ENCODE measurements around the gene TTC6. TPM values are rescaled to one million over a fixed set of nuclear protein-coding genes. Genes with fewer than 3 reads are reported as not detected.

Gene TTC6
- polyA plus RNA-seq, 1 donor from 2014 or later: not detected

GRCh38 chr14:37584211-37585100, 11.0 kb upstream of the TTC6 start:
- no peaks in the 10 kb centered on the region for H3K9me2 ChIP-seq (ENCODE audit: insufficient read depth, low read length)
- no peaks in the 10 kb centered on the region for H3K79me2 ChIP-seq (replicated peaks; ENCODE audit: insufficient read depth, low read length)
- no peak overlapping the region for H3K9ac ChIP-seq (ENCODE audit: low read length)
- H3K4me2 ChIP-seq (ENCODE audit: low read length): no peak overlapping the region
- peaks cover 100% of the 10 kb centered on the region for H3K27me3 ChIP-seq (ENCODE audit: insufficient read depth, low read depth, low read length)
- TF ChIP-seq TAF1 (IDR thresholded peaks at IDR 0.05; ENCODE audit: low read depth) (no peak), EZH2 (IDR thresholded peaks at IDR 0.05; ENCODE audit: borderline replicate concordance, insufficient read depth, low read length, poor library complexity, severe bottlenecking) (peak; percentile 95)
- H3K4me3 ChIP-seq (ENCODE audit: low read length): no peak overlapping the region
- H3K36me3 ChIP-seq (ENCODE audit: insufficient read depth, low read length): no peaks in the 10 kb centered on the region
- H3K27ac ChIP-seq (ENCODE audit: low read length): no peak overlapping the region
- no peaks in the 10 kb centered on the region for H3F3A ChIP-seq (ENCODE audit: insufficient read depth, low read length, poor library complexity, severe bottlenecking)
- H2AFZ ChIP-seq (ENCODE audit: low read depth, low read length): no peak overlapping the region
- no peaks in the 10 kb centered on the region for H3K9me3 ChIP-seq (ENCODE audit: low read length)
- no peaks in the 10 kb centered on the region for H4K20me1 ChIP-seq (ENCODE audit: insufficient read depth)

GRCh38 chr14:37585101-37585511, 10.3 kb upstream of the TTC6 start:
- no peaks in the 10 kb centered on the region for H3K36me3 ChIP-seq (ENCODE audit: insufficient read depth, low read length)
- no peak overlapping the region for H3K4me3 ChIP-seq (ENCODE audit: low read length)
- H2AFZ ChIP-seq (ENCODE audit: low read depth, low read length): no peak overlapping the region
- H3K79me2 ChIP-seq (replicated peaks; ENCODE audit: insufficient read depth, low read length): no peaks in the 10 kb centered on the region
- no peak overlapping the region for H3K4me2 ChIP-seq (ENCODE audit: low read length)
- H3K27ac ChIP-seq (ENCODE audit: low read length): no peak overlapping the region
- no peaks in the 10 kb centered on the region for H3K9me2 ChIP-seq (ENCODE audit: insufficient read depth, low read length)
- no peaks in the 10 kb centered on the region for H3K9me3 ChIP-seq (ENCODE audit: low read length)
- no peaks in the 10 kb centered on the region for H4K20me1 ChIP-seq (ENCODE audit: insufficient read depth)
- H3K27me3 ChIP-seq (ENCODE audit: insufficient read depth, low read depth, low read length): peaks cover 100% of the 10 kb centered on the region
- H3K9ac ChIP-seq (ENCODE audit: low read length): no peak overlapping the region
- H3F3A ChIP-seq (ENCODE audit: insufficient read depth, low read length, poor library complexity, severe bottlenecking): no peaks in the 10 kb centered on the region
- no peak for TF ChIP-seq REST (IDR thresholded peaks at IDR 0.05; ENCODE audit: borderline replicate concordance)
- TF ChIP-seq POLR2AphosphoS5 (IDR thresholded peaks at IDR 0.05): peak; percentile 24

GRCh38 chr14:37585971-37586796, 9.2 kb upstream of the TTC6 start:
- Histone ChIP-seq H3F3A (ENCODE audit: insufficient read depth, low read length, poor library complexity, severe bottlenecking) (no peaks in the 10 kb centered on the region), H3K27me3 (ENCODE audit: insufficient read depth, low read depth, low read length) (peaks cover 100% of the 10 kb centered on the region), H3K9ac (ENCODE audit: low read length) (no peak overlapping the region), H3K27ac (ENCODE audit: low read length) (no peak overlapping the region), H3K9me3 (ENCODE audit: low read length) (no peaks in the 10 kb centered on the region), H3K9me2 (ENCODE audit: insufficient read depth, low read length) (no peaks in the 10 kb centered on the region), H2AFZ (ENCODE audit: low read depth, low read length) (no peak overlapping the region), H3K4me3 (ENCODE audit: low read length) (no peak overlapping the region), H3K36me3 (ENCODE audit: insufficient read depth, low read length) (no peaks in the 10 kb centered on the region), H3K4me2 (ENCODE audit: low read length) (no peak overlapping the region), H4K20me1 (ENCODE audit: insufficient read depth) (no peaks in the 10 kb centered on the region), H3K79me2 (replicated peaks; ENCODE audit: insufficient read depth, low read length) (no peaks in the 10 kb centered on the region)
- TF ChIP-seq SMC3 (conservative IDR thresholded peaks at IDR 0.05; ENCODE audit: poor library complexity) (no peak), POLR2AphosphoS5 (IDR thresholded peaks at IDR 0.05) (peak; percentile 4)

Data from neural cell (in vitro differentiated cells).